KMS-11 (cell line): Measurements from ENCODE around the gene MDC1.

Source experiments
- H2AFZ ChIP-seq: fragments of 200-600 bp; sonication (generic); 2 replicates; pipeline ENCODE4 v1.6.1; 2016; ENCODE audit warnings: antibody characterized with exemption, mixed run types, low read depth
- H3K27ac ChIP-seq: fragments of 200-600 bp; sonication (generic); 2 replicates; pipeline ENCODE4 v1.6.1; 2016; ENCODE audit warnings: mild to moderate bottlenecking, mixed run types
- H3K27me3 ChIP-seq: fragments of 200-600 bp; sonication (generic); 2 replicates; pipeline ENCODE4 v1.6.1; 2017; ENCODE audit warnings: mild to moderate bottlenecking, low read depth, mixed run types, moderate library complexity; ENCODE audit not compliant: insufficient read depth
- H3K36me3 ChIP-seq: fragments of 200-600 bp; sonication (generic); 2 replicates; pipeline ENCODE4 v1.6.1; 2017; ENCODE audit warnings: mild to moderate bottlenecking, mixed run types; ENCODE audit not compliant: insufficient read depth
- H3K4me1 ChIP-seq: fragments of 200-600 bp; sonication (generic); 2 replicates; pipeline ENCODE4 v1.6.1; 2016; ENCODE audit warnings: mild to moderate bottlenecking, low read depth, mixed run types; ENCODE audit not compliant: poor library complexity, severe bottlenecking
- H3K4me2 ChIP-seq: fragments of 200-600 bp; sonication (generic); 2 replicates; pipeline ENCODE4 v1.7.0; 2016; ENCODE audit warnings: mild to moderate bottlenecking, mixed run types
- H3K4me3 ChIP-seq: fragments of 200-600 bp; sonication (generic); IDR thresholded peaks from 2 replicates; pipeline ENCODE4 v1.6.1; 2017; ENCODE audit warnings: low read depth, low read length, mixed read lengths; ENCODE audit not compliant: insufficient read depth
- H3K79me2 ChIP-seq: fragments of 200-600 bp; sonication (generic); 2 replicates; pipeline ENCODE4 v1.6.1; 2016; ENCODE audit warnings: low read depth, mixed run types; ENCODE audit not compliant: insufficient read depth
- H3K9ac ChIP-seq: fragments of 200-600 bp; sonication (generic); 2 replicates; pipeline ENCODE4 v1.6.1; 2016; ENCODE audit warnings: mild to moderate bottlenecking, mixed run types
- H4K20me1 ChIP-seq: fragments of 200-600 bp; sonication (generic); 2 replicates; pipeline ENCODE4 v1.6.1; 2016; ENCODE audit warnings: mild to moderate bottlenecking, mixed run types; ENCODE audit not compliant: insufficient read depth
- CTCF ChIP-seq: fragments of 200-600 bp; sonication (generic); conservative IDR thresholded peaks from 2 replicates; pipeline ENCODE4 v1.6.1; 2017; ENCODE audit warnings: low read depth, mild to moderate bottlenecking, antibody characterized with exemption, low read length, moderate library complexity, mixed read lengths

Gene MDC1

GRCh38 chr6:30681766-30682142, 35.3 kb downstream of the MDC1 start:
- H3K9ac ChIP-seq, result peak overlapping the region; percentile 45; the same call in 1 of the 2 replicates
- no peak for TF ChIP-seq CTCF
- no peak overlapping the region for H2AFZ ChIP-seq
- H3K4me3 ChIP-seq, result no peak overlapping the region
- no peaks in the 10 kb centered on the region for H3K36me3 ChIP-seq
- peaks cover 48% of the 10 kb centered on the region for H3K4me1 ChIP-seq
- H3K27me3 ChIP-seq, result no peaks in the 10 kb centered on the region
- H3K27ac ChIP-seq, result peak overlapping the region; percentile 65
- peak overlapping the region; percentile 94 for H3K4me2 ChIP-seq
- H4K20me1 ChIP-seq, result no peaks in the 10 kb centered on the region
- peaks cover 49% of the 10 kb centered on the region for H3K79me2 ChIP-seq

- H2AFZ ChIP-seq, result no peak overlapping the region
- no peak overlapping the region for H3K9ac ChIP-seq
- no peak overlapping the region for H3K27ac ChIP-seq
- H3K4me1 ChIP-seq, result peaks cover 35% of the 10 kb centered on the region
- H3K27me3 ChIP-seq, result no peaks in the 10 kb centered on the region
- no peak overlapping the region; the same call in 1 of the 2 replicates for H3K4me2 ChIP-seq
- H4K20me1 ChIP-seq, result no peaks in the 10 kb centered on the region
- no peaks in the 10 kb centered on the region for H3K36me3 ChIP-seq
- H3K79me2 ChIP-seq, result peaks cover 36% of the 10 kb centered on the region
- TF ChIP-seq CTCF, result no peak
- no peak overlapping the region for H3K4me3 ChIP-seq
Measured at GRCh38 chr6:30679765-30680535, 37.1 kb downstream of the MDC1 start.

GRCh38 chr6:30678964-30679726, 37.9 kb downstream of the MDC1 start:
- Histone ChIP-seq H3K36me3 (no peaks in the 10 kb centered on the region), H3K27me3 (no peaks in the 10 kb centered on the region), H4K20me1 (no peaks in the 10 kb centered on the region), H3K4me3 (no peak overlapping the region), H2AFZ (no peak overlapping the region; the same call in 1 of the 2 replicates), H3K4me2 (no peak overlapping the region; the same call in 1 of the 2 replicates), H3K9ac (no peak overlapping the region), H3K79me2 (peaks cover 29% of the 10 kb centered on the region), H3K4me1 (peaks cover 31% of the 10 kb centered on the region), H3K27ac (no peak overlapping the region)
- peak; percentile 85 for TF ChIP-seq CTCF

GRCh38 chr6:30676660-30677285, 40.3 kb downstream of the MDC1 start:
- H3K4me3 ChIP-seq, result no peak overlapping the region
- peaks cover 23% of the 10 kb centered on the region for H3K4me1 ChIP-seq
- H4K20me1 ChIP-seq, result no peaks in the 10 kb centered on the region
- no peak overlapping the region for H3K9ac ChIP-seq
- no peaks in the 10 kb centered on the region for H3K36me3 ChIP-seq
- no peak for TF ChIP-seq CTCF
- peaks cover 20% of the 10 kb centered on the region; the same call in 1 of the 2 replicates for H3K79me2 ChIP-seq
- H3K27me3 ChIP-seq, result no peaks in the 10 kb centered on the region
- no peak overlapping the region for H2AFZ ChIP-seq
- H3K4me2 ChIP-seq, result no peak overlapping the region
- H3K27ac ChIP-seq, result no peak overlapping the region
